Measurements from ENCODE around the gene ARPC4.
"Not testable (repeated sequence)": the region's sequence is repeated elsewhere in the genome, so short reads cannot be mapped to it uniquely, and the experiment has no call there.

ARPC4 gene

DNA sequence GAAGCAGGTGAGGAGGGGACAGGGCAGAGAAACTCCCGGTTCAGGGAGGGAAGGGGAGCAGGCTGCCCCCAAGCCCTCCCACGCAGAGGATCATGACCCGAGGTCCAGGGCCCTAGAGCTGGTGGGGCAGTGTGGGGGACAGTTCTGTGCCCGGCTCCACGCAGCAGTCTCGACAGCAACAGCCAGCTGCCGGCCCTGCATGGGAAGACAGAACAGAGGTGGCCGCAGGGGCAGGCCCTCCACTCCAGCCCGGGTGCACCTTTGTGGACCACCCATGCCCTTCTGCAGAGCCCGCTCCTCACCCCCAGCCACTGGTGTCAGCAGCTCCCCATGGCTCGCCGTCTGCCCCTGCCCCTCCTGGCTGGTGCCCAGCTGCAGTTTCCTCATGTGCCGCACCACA, 35.5 kb upstream of the ARPC4 start:
- H3K4me1 ChIP-seq (ENCODE audit: control insufficient read depth, insufficient read depth, low read length): no peaks in the 10 kb centered on the region
- H3K9me3 ChIP-seq (ENCODE audit: control insufficient read depth, insufficient read depth, low read length): no peaks in the 10 kb centered on the region
- H3K36me3 ChIP-seq (ENCODE audit: control insufficient read depth, insufficient read depth, low read length): peaks cover 23% of the 10 kb centered on the region
- no peak overlapping the region for H3K9ac ChIP-seq (ENCODE audit: low read depth, low read length)
- H3K27me3 ChIP-seq (ENCODE audit: control insufficient read depth, insufficient read depth, low read length): no peaks in the 10 kb centered on the region
- H3K4me3 ChIP-seq (ENCODE audit: low read depth, low read length): no peak overlapping the region

DNA sequence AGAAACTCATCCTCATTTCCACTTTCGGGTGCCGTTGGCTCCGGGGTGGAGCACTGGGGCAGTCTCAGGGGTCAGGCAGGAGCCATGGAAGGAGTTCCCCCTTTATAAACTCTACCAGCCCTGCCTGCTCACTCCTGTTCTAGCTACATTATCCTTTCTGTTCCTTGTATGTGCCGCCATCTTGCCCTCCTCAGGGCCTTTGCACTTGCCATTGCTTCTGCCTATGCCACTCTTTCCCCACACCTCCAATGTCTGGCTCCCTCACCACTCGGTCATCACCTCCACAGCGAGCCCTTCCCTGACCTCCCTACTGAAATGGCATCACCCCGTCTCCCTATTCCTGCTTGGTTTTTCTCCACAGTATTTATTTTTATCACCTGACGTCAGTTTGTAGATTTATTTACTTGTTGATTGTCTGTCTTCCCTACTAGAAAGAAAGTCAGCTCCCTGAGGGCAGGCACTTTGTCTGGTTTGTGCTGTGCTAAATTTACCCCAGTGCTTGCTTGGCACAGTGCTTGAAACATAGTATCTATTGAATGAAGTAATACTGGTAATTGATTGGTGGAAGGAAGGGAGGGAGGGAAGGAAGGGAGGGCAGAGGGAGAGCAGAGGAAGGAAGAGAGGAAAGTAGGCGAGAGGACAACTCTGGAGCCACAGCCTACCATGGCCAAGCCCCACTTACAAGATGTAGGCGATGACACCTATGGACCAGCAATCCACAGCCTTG, 31.9 kb upstream of the ARPC4 start:
- Histone ChIP-seq H3K36me3 (ENCODE audit: control insufficient read depth, insufficient read depth, low read length) (peaks cover 19% of the 10 kb centered on the region), H3K4me1 (ENCODE audit: control insufficient read depth, insufficient read depth, low read length) (peaks cover under 1% of the 10 kb centered on the region), H3K27me3 (ENCODE audit: control insufficient read depth, insufficient read depth, low read length) (no peaks in the 10 kb centered on the region)

GRCh38 chr3:9761919-9762318, 31.0 kb upstream of the ARPC4 start:
- Histone ChIP-seq H3K4me1 (ENCODE audit: control insufficient read depth, insufficient read depth, low read length) (peaks cover 2% of the 10 kb centered on the region), H3K9me3 (ENCODE audit: control insufficient read depth, insufficient read depth, low read length) (no peaks in the 10 kb centered on the region), H3K27me3 (ENCODE audit: control insufficient read depth, insufficient read depth, low read length) (no peaks in the 10 kb centered on the region), H3K9ac (ENCODE audit: low read depth, low read length) (no peak overlapping the region), H3K4me3 (ENCODE audit: low read depth, low read length) (no peak overlapping the region), H3K36me3 (ENCODE audit: control insufficient read depth, insufficient read depth, low read length) (peaks cover 13% of the 10 kb centered on the region)

More for the DNA sequence above, 31.9 kb upstream of the ARPC4 start:
- H3K9me3 ChIP-seq (ENCODE audit: control insufficient read depth, insufficient read depth, low read length): no peaks in the 10 kb centered on the region
- H3K9ac ChIP-seq (ENCODE audit: low read depth, low read length): no peak overlapping the region
- no peak overlapping the region for H3K4me3 ChIP-seq (ENCODE audit: low read depth, low read length)

DNA sequence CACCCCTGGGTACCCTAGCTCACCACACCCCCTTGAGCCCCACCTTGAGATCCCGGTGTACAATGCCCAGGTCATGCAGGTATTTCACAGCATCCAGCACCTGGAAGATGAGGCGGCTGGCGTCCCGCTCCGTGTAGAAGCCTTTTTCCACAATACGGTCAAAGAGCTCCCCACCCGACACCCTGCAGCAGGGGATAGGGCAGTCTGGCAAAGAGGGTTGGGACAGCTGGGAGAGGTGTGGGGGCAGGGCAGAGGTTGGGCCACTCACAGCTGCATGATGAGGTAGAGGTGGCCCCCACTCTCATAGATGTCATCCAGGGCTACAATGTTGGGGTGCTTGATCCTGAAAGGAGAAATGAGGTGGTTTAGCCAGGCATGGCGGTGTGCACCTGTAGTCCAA, 30.0 kb upstream of the ARPC4 start:
- Histone ChIP-seq H3K27me3 (ENCODE audit: control insufficient read depth, insufficient read depth, low read length) (no peaks in the 10 kb centered on the region), H3K4me3 (ENCODE audit: low read depth, low read length) (no peak overlapping the region), H3K4me1 (ENCODE audit: control insufficient read depth, insufficient read depth, low read length) (peaks cover 2% of the 10 kb centered on the region), H3K36me3 (ENCODE audit: control insufficient read depth, insufficient read depth, low read length) (peaks cover 6% of the 10 kb centered on the region), H3K9ac (ENCODE audit: low read depth, low read length) (no peak overlapping the region), H3K9me3 (ENCODE audit: control insufficient read depth, insufficient read depth, low read length) (no peaks in the 10 kb centered on the region)

GRCh38 chr3:9765865-9766264, 27.0 kb upstream of the ARPC4 start:
- no peaks in the 10 kb centered on the region for H3K36me3 ChIP-seq (ENCODE audit: control insufficient read depth, insufficient read depth, low read length)
- peaks cover 5% of the 10 kb centered on the region for H3K4me1 ChIP-seq (ENCODE audit: control insufficient read depth, insufficient read depth, low read length)
- H3K27me3 ChIP-seq (ENCODE audit: control insufficient read depth, insufficient read depth, low read length): peaks cover 11% of the 10 kb centered on the region
- no peaks in the 10 kb centered on the region for H3K9me3 ChIP-seq (ENCODE audit: control insufficient read depth, insufficient read depth, low read length)
- no peak overlapping the region for H3K4me3 ChIP-seq (ENCODE audit: low read depth, low read length)
- H3K9ac ChIP-seq (ENCODE audit: low read depth, low read length): no peak overlapping the region

- H3K27me3 ChIP-seq (ENCODE audit: control insufficient read depth, insufficient read depth, low read length): peaks cover 17% of the 10 kb centered on the region
Observed at GRCh38 chr3:9767418-9767817, 25.5 kb upstream of the ARPC4 start.

DNA sequence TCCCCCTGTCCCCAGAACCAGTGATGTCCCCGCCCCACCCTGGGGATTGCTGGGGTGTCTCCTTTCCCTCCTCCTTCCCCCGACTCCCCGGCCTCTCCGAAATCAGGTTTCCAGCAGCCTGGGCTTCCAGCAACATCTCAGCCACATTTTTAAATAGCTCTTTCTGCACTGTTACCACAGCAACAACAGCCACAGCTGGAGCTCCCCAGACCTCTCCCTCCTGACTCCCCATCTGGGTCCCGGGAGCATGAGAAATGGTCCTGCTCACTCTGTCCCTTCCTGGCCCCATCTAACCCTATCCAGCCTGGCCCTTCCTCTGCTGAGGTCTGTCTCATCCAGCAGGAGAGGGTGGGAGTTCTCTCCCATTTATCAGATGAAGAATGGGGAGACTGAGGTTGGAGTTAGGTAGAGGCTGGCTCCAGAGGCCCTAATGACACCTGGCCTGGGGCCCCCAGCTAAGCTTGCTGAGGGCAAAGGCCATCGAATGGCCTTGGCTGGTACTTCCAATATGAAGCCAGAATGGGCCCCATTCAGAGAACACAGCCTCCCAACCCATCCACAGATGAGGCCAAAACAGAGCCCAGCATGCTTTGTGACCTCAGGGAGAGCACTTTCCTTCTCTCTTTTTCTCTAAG, 24.6 kb upstream of the ARPC4 start:
- H3K36me3 ChIP-seq (ENCODE audit: control insufficient read depth, insufficient read depth, low read length): no peaks in the 10 kb centered on the region
- H3K9me3 ChIP-seq (ENCODE audit: control insufficient read depth, insufficient read depth, low read length): no peaks in the 10 kb centered on the region
- H3K4me3 ChIP-seq (ENCODE audit: low read depth, low read length): no peak overlapping the region
- peaks cover 5% of the 10 kb centered on the region for H3K4me1 ChIP-seq (ENCODE audit: control insufficient read depth, insufficient read depth, low read length)
- H3K9ac ChIP-seq (ENCODE audit: low read depth, low read length): no peak overlapping the region
- H3K27me3 ChIP-seq (ENCODE audit: control insufficient read depth, insufficient read depth, low read length): peaks cover 17% of the 10 kb centered on the region

More at GRCh38 chr3:9767418-9767817, 25.5 kb upstream of the ARPC4 start:
- Histone ChIP-seq H3K4me3 (ENCODE audit: low read depth, low read length) (no peak overlapping the region), H3K9ac (ENCODE audit: low read depth, low read length) (no peak overlapping the region), H3K36me3 (ENCODE audit: control insufficient read depth, insufficient read depth, low read length) (no peaks in the 10 kb centered on the region), H3K9me3 (ENCODE audit: control insufficient read depth, insufficient read depth, low read length) (no peaks in the 10 kb centered on the region), H3K4me1 (ENCODE audit: control insufficient read depth, insufficient read depth, low read length) (peaks cover 5% of the 10 kb centered on the region)

GRCh38 chr3:9769012-9769411, 23.9 kb upstream of the ARPC4 start:
- H3K4me3 ChIP-seq (ENCODE audit: low read depth, low read length): peak overlapping the region; percentile 77
- H3K9me3 ChIP-seq (ENCODE audit: control insufficient read depth, insufficient read depth, low read length): no peaks in the 10 kb centered on the region
- no peak overlapping the region for H3K9ac ChIP-seq (ENCODE audit: low read depth, low read length)
- peaks cover 17% of the 10 kb centered on the region for H3K27me3 ChIP-seq (ENCODE audit: control insufficient read depth, insufficient read depth, low read length)
- no peaks in the 10 kb centered on the region for H3K36me3 ChIP-seq (ENCODE audit: control insufficient read depth, insufficient read depth, low read length)
- peaks cover 5% of the 10 kb centered on the region for H3K4me1 ChIP-seq (ENCODE audit: control insufficient read depth, insufficient read depth, low read length)

DNA sequence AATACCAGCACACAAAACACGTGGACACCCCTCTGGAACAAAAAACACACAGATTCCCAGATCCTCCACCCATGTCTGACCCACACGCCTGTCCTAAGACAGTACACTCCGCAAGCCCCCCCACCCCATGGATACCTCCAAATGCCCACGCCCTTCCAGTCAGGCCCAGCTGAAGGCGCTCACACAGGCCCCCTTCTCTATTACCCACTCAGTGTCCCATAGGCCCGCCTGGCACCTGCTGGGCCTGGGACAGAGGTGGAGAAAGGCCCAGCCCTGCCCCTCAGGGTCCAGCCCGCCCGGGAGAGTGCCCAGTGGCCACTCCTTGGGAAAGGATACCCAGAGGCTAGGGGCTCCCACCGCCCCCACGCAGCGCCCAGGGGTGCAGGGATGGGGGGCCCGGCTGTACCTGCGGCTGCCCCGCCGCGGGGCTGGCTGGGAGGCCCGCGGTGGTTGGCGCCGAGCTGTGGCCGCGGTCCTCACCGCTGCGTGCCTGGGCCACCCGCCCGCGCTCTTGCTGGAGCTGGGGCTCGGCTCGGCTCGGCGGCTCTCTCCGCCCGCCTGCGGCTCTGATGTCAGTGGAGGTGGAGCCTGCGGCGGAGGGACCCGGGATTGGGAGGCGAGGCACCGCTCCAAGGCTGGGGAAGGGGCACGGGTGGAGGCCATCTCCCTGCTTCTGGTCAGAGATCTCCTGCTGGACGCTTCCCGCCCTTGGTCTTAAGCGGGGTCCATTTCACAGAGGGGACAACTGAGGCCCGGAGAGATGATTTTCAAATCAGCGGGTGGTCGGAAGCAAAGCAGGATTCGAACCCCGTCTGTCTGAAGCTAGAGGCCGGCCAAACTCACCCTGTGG, 23.2 kb upstream of the ARPC4 start, which contains the start of gene CAMK1:
Gene CAMK1 (minus strand): TSS at position 522 of the 850 bp plus-strand sequence. CDS start 2,198 bp downstream, outside the sequence.
- H3K9ac ChIP-seq (ENCODE audit: low read depth, low read length): peak within 1 kb of the TSS; percentile 47
- H3K4me3 ChIP-seq (ENCODE audit: low read depth, low read length): peak within 1 kb of the TSS; percentile 77

GRCh38 chr3:9770276-9770812, 22.5 kb upstream of the ARPC4 start:
- H3K27me3 ChIP-seq (ENCODE audit: control insufficient read depth, insufficient read depth, low read length): peaks cover 17% of the 10 kb centered on the region
- peak overlapping the region; percentile 77 for H3K4me3 ChIP-seq (ENCODE audit: low read depth, low read length)
- H3K9me3 ChIP-seq (ENCODE audit: control insufficient read depth, insufficient read depth, low read length): no peaks in the 10 kb centered on the region
- peaks cover 5% of the 10 kb centered on the region for H3K4me1 ChIP-seq (ENCODE audit: control insufficient read depth, insufficient read depth, low read length)
- H3K9ac ChIP-seq (ENCODE audit: low read depth, low read length): peak overlapping the region; percentile 47
- H3K36me3 ChIP-seq (ENCODE audit: control insufficient read depth, insufficient read depth, low read length): no peaks in the 10 kb centered on the region

More for the DNA sequence above, 23.2 kb upstream of the ARPC4 start, which contains the start of gene CAMK1:
- Histone ChIP-seq H3K36me3 (ENCODE audit: control insufficient read depth, insufficient read depth, low read length) (no peaks in the 10 kb centered on the region), H3K9me3 (ENCODE audit: control insufficient read depth, insufficient read depth, low read length) (no peaks in the 10 kb centered on the region), H3K4me1 (ENCODE audit: control insufficient read depth, insufficient read depth, low read length) (peaks cover 5% of the 10 kb centered on the region), H3K27me3 (ENCODE audit: control insufficient read depth, insufficient read depth, low read length) (peaks cover 17% of the 10 kb centered on the region)

GRCh38 chr3:9771007-9771406, 21.9 kb upstream of the ARPC4 start:
- not testable (repeated sequence) for H3K4me1 ChIP-seq (ENCODE audit: control insufficient read depth, insufficient read depth, low read length); H3K36me3 ChIP-seq (ENCODE audit: control insufficient read depth, insufficient read depth, low read length); H3K9me3 ChIP-seq (ENCODE audit: control insufficient read depth, insufficient read depth, low read length); H3K9ac ChIP-seq (ENCODE audit: low read depth, low read length)
- peak overlapping the region; percentile 77 for H3K4me3 ChIP-seq (ENCODE audit: low read depth, low read length)
- H3K27me3 ChIP-seq (ENCODE audit: control insufficient read depth, insufficient read depth, low read length): peaks cover 17% of the 10 kb centered on the region
